ENCODE measurements around the gene ITSN2. TPM values are rescaled to one million over a fixed set of nuclear protein-coding genes. Genes with fewer than 3 reads are reported as not detected.
A peak's percentile ranks its signal among the peaks of the same experiment; 100 is the strongest.
"Not testable (repeated sequence)": the region's sequence is repeated elsewhere in the genome, so short reads cannot be mapped to it uniquely, and the experiment has no call there.

The ITSN2 gene
- polyA plus RNA-seq (2014; cell fraction: cytosol; rRNA removed) = 6.0 and 6.5 TPM in 2 replicates
- polyA plus RNA-seq (2014; cell fraction: nucleus; rRNA removed) = 13.6 and 18.2 TPM in 2 replicates

DNA sequence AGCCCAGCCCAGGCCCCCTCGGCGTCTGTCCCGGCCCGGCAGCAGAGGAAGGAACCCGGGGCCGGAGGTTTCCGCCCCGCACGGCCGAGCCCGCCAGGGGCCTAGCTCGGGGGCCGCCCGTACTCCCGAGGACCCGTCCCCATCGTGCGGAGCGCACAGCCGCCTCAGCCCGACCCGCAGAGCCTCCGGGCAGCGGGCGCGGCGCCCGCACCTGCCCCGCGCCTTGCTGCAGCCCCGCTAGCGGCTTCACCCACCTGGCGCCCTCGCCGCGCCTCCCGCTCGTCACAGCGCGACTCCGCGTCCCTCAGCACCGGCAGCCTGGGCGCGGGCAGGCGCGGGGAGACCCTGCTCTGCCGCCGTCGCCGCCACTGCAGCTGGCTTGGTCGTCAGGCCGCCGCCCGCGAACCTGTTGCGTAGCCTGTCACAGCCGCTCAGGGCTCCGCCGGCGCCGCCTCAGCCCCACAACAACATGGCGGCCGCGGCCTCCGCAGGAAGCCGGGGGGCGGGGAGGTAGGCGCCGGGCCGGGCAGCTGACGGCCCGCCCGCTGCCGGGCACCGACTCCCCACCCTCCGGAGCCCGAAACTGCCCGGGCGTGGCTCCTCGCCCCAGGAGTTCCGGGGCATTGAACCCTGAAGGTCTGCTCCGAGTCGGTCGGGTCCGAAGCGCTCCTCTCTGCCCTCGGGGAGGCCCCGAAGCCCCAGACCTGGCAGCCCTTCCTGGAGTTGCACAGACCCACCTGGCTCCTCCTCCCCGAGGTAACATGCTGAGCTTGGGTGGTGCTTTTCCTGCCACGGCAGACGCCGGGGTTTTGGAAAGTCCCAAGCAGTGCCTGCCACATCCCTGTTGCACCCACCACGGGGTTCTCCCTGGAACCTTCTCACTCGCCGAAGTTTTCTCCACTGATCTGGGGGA, at the start of gene ITSN2:
Gene ITSN2 (minus strand): TSS at position 487 of the 913 bp plus-strand sequence. CDS start 32,454 bp downstream, outside the sequence.
- DNase-seq (ENCODE audit: low spot score) = peak; percentile 64

DNA sequence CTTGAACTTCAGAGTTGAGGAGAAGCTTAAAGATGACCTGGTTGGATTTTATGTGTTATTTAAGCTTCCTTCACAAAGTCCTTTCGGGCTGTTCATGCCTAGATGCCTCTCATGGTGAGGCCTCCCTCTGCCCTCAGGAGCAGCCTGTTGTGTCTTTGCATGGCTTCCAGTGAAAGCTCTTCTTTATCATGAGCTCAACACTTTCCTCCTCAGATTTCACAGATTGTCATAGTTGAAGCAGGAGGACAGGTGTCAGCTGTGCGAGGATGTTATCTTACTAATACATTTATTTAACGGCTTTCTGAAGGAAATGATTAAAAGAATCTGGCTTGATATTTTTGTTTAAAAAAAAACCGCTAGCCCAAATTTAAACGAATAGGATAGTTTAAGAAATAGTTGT, 48.8 kb upstream of the ITSN2 start:
- DNase-seq (ENCODE audit: low spot score) = no peak

DNA sequence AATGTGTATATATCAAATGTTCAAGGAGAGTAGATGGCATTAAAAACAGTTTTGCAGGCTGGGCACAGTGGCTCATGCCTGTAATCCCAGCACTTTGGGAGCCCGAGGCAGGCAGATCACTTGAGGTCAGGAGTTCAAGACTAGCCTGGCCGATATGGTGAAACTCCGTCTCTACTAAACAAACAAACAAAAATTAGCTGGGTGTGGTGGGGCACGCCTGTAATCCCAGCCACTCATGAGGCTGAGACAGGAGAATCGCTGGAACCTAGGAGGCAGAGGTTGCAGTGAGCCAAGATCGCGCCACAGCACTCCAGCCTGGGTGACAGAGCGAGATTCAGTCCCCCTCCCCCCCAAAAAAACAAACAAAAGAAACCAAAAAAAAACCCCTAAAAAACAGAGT, 48.4 kb upstream of the ITSN2 start:
- not testable (repeated sequence) for DNase-seq (ENCODE audit: low spot score)

DNA sequence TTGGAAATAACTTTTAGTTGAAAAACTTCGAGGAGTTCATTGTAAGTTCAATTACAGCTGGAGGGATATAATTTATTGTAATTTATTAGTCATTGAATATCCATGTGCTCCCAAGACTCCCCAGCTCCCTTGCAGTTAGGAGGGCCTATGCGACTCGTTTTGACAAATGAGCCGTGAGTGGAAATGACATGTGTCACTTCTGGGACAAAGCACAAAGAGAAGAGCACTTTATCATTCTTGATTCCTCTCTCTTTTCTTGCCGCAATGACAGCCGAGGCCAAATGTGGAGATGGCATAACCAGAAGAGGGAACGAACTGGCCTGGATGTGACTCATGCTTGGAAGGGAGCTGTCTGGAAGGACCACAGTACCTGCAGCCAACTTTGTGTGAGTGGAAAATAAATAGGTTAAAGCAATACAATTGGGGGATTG, 44.2 kb upstream of the ITSN2 start:
- DNase-seq (ENCODE audit: low spot score) = no peak

DNA sequence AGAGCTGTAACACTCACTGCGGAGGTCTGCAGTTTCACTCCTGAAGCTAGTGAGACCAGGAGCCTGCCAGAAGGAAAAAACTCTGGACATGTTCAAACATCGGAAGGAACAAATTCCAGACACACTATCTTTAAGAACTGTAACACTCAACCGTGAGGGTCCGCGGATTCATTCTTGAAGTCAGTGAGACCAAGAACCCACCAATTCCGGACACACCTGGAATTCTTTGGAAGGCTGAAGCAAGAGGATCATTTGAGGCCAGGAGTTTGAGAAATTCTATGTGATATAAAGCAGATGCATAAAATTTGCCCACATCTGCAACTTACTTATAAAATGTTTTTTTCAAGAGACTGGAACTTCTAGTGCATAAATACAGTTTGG, 43.5 kb upstream of the ITSN2 start:
- DNase-seq (ENCODE audit: low spot score) = no peak

DNA sequence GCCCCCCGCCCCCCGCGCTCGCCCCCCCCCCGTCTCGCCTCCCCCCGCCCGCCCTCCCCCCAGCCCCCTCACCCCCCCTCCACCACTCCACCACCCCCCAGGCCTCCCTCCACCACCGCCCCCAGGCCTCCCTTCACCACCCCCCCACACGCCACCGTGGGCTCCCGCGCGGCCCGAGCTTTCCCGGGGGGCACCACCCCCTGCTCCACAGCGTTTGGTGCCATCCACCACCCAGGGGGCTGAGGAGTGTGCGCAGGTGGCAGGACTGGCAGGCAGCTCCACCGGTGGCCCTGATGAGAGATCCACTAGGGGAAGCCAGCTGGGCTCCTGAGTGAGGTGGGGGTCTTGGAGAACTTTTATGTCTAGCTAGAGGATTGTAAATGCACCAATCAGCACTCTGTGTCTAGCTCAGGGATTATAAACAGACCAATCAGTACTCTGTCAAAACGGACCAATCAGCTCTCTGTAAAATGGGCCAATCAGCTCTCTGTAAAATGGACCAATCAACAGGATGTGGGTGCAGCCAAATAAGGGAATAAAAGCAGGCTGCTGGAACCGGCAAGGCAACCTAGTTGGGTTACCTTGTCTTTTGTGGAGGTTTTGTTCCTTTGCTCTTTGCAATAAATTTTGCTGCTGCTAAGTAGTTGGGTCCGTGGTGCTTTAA, 43.0 kb upstream of the ITSN2 start:
- no peak for DNase-seq (ENCODE audit: low spot score)

DNA sequence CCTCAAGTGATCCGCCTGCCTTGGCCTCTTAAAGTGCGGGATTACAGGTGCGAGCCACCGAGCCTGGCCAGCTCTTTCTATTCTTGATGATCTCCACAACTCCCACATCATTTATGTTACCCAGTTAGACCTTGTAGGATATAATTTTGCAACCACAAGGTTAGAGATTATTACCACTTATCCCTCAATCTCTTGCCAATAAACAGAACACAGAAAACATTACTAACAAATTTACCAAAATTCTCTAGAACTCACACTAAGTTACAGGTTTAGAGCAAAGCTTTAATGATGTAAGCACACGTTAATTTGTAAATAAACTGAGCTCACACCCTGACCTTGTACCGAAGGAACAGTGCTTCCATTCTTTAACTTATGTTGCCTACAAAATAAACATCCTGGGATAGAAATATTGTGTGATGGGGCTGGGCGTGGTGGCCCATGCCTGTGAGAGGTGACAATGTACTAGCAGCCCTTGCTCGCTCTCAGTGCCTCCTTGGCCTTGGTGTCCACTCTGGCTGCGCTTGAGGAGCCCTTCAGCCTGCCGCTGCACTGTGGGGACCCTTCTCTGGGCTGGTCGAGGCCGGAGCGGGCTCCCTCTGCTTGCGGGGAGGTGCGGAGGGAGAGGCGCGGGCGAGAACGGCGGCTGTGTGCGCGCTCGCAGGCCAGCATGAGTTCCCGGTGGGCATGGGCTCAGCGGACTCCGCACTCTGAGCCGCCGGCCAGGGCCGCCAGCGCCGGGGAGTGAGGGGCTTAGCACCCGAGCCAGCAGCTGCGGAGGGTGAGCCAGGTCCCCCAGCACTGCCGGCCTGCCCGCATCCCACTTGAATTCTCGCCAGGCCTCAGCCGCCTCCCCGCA, 42.1 kb upstream of the ITSN2 start:
- no peak for DNase-seq (ENCODE audit: low spot score)

DNA sequence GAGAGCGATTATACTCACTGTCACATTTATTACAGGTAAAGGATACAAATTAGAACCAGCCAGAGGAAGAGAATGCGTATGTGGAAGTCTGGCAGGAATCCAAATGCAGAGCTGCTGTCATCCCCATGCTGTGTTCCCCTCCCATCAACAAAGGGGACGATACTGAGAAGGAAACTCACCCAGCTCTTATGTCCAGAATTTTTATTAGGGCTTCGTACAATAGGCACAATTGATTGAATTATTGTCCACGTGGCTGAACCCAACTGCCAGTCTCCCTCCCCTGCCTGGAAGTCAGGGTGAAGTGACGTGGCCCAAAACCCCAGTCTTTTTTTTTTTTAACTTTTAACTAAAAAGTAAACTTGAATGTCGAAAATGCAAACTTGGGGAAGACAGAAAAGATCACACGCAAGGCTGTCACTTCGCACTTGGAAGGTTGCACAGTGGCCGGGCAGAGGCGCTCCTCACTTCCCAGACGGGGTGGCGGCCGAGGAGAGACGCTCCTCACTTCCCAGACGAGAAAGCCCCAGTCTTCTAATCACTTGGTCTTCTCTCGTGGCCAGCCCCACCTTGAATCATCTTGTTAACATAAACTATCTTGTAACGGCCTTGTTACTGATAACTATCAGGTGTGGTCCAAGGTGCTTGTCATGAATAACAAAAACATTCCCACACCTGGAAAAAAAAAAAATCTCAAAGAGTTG, 40.0 kb upstream of the ITSN2 start:
- no peak for DNase-seq (ENCODE audit: low spot score)

DNA sequence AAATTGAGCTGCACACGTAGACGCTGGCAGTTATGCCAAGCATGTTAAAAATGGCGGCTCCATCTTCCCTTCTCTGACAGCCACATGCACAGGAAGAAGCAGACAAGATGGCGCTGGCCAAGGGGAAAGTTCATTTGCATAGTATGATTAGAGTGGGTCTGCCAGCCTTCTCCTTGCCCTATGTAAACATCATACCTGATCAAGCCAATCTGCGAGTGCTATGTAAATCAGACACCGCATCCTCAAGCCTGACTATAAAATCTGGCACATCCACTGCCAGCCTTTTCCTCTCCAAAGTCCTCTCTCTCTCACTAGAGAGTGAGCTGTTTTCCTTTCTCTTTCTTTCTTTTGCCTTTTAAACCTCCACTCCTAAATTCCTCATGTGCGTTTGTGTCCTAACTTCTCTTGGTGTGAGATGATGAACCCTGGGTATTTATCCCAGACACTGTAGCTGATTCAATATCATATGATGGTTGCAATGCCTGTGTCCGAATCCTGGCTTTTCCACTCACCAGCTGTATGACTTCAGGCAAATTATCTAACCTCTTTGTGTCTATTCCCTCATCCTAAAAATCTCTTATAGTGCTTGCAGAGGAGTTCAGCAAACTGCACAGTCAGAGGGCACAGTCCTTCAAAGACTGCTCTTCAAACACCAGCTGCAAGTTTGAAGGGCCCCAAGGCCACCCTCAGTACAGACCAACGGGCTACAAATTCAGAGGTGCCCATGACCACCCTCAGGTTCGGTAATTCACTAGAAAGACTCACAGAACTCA, 39.3 kb upstream of the ITSN2 start:
- peak; percentile 26 for DNase-seq (ENCODE audit: low spot score)

DNA sequence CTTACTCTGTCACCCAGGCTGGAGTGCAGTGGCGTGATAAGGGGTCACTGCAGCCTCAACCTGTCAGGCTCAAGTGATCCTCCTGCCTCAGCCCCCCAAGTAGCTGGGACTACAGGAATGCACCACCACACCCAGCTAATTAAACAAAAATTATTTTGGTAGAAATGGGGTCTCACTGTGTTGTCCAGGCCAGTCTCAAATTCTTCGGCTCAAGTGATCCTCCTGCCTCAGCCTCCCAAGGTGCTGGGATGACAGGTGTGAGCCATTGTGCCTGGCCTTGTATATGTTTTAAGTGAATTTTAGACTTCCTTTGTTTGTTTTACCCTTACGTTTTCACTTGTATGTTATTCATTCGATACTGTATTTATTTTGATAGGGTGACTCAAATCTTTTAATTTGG, 34.7 kb upstream of the ITSN2 start:
- no peak for DNase-seq (ENCODE audit: low spot score)

DNA sequence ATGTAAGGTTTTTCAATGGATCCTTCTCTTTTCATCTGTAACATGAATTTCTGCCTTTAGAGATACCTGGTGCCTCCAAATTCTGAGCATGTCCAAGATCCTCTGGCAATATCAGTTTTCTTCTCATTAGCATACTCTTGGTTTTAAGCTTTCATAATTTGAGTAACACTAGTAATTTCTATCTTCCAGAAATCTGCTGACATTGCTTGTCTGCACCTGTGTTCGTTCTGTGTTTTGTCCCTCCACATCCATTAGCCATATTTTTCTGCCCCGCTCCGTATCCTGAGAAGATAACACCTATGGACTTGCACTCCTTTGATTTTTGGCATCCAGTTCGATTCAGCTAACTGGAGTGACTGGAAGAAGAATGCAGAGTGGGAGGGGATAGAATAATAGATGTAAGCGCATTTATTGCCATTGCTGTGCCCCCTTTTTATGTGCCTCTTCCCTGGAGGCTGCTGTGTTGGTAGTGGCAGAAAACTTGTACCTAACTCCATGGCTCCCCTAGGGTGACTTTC, 32.3 kb upstream of the ITSN2 start:
- no peak for DNase-seq (ENCODE audit: low spot score)

DNA sequence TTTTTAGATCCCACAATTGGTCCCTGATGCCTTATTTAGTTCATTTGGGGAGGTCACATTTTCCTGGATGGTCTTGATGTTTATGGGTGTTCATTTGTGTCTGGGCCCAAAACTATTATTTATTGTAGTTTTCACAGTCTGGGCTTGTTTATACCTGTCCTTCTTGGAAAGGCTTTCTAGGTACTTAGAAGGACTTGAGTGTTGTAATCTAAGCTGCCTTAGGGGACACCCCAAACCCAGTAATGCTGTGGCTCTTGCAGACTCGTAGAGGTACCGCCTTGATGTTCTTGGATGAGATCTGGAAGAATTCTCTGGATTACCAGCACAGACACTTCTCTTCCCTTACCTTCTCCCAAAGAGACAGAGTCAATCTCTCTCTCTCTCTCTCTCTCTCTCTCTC, 25.0 kb upstream of the ITSN2 start:
- no peak for DNase-seq (ENCODE audit: low spot score)

DNA sequence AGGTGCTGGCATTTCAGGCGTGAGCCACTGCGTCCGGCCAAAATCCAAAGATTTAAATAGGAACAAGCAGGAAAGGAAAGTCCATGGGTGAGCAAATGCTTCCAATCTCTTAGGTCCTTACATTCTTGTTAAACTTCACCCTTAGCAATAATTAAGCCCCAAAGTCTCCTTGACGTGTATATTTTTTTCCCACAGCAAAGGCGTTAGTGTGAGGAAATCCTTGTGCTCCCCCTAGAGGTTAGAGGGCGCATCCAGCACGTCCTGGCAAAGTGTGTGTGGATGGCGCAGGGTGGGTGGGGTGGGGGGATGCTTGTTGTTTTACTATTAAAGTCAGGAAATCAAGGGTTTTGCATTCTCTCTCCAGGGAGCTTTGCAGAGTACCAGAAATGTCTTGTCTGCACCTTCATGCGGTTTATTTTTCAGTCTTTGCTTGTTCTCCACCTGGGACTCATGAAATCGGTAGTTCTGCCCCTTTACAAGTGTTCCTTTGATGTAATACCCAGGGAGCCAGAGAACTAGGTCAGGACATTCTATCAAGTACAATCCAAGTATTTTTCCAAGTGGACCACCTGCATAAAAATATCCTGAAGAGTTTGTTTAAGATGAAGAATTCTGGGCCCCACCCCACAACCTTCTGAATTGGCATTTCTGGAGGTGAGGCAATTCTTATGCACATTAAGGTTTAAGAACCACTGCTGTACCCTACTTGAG, 22.2 kb upstream of the ITSN2 start:
- peak; percentile 59 for DNase-seq (ENCODE audit: low spot score)

DNA sequence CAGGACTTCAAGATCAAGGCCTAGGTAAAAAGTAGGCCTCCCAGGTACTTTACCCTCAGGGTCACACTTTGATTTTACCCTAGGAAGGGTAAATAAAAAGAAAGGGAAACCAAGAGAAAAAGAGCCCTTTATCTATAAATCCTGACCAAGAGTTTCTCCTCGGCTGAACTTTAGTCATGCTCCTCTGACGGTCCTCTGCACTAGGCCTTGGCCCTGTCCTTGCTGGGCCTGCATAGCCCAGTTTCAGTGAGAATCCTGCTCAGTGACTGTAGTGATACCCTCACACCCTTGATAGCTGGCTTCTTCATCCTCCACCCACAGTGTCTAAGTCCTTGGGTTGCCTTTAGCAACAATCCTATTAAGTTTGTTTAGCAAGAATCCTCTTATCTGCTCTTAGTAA, 20.5 kb upstream of the ITSN2 start:
- no peak for DNase-seq (ENCODE audit: low spot score)

DNA sequence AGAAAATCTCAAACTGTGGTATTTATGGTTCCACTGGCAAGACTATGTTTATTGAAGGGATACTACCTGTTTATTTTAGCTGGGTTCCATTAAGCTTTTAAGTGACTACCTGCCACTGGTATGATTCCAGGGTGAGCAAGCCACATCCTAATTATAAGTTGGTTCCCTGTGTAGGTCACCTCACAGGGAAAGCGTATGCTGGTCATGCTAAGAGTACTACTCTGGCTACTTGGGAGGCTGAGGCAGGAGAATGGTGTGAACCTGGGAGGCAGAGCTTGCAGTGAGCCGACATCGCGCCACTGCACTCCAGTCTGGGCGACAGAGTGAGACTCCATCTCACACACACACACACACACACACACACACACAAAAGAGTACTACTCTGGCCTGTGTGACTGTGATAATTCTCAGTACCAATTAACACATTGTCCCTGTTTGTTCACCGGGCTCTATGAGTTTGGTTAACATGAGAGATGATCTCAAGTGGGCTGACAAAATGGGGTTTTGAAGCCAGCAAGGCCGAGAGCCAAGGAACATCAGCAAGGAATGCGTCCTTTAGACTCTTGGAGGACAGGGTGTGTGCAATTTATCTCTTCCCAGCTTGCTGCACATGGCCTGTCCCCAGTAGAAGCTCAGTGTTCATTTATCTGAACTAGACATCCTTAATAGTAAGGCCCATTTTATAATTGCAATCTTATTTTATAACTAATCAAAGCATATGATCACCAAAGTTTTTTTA, 15.2 kb upstream of the ITSN2 start:
- DNase-seq (ENCODE audit: low spot score) = no peak

DNA sequence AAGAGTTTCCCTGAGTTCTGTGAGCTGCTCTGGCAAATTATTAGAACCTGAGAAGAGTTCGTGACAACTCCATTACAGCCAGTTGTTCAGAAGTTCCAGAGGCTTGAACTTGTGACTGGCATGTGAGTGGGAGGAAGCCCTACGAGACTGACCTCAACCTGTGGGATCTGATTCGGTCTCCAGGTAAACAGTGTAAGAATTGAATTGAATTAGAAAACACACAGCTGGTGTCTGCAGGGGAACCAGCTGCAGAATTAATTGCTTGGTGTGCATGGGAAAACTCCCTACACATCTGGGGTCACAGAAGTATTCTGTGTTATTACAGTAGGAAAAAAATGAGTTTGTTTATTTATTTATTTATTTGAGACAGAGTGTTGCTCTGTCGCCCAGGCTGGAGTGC, 14.0 kb upstream of the ITSN2 start:
- DNase-seq (ENCODE audit: low spot score) = no peak

DNA sequence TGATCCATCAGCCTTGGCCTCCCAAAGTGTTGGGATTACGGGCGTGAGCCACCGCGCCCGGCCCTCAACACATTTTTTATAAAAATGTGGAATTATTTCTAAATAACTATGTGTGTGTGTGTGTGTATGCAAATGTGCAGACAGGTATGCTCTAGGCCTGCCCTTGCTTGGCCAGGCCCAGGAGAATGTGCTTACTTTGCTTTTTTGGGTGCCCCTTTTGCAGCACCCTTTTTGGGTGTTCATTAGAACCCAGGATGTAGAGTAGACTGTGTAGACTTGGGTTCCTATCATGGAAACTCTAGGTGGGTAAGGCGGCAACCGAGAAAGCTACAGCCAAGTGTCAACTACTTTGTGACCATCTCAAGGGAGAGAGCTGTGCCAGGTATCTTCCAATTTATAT, 11.7 kb upstream of the ITSN2 start:
- no peak for DNase-seq (ENCODE audit: low spot score)

DNA sequence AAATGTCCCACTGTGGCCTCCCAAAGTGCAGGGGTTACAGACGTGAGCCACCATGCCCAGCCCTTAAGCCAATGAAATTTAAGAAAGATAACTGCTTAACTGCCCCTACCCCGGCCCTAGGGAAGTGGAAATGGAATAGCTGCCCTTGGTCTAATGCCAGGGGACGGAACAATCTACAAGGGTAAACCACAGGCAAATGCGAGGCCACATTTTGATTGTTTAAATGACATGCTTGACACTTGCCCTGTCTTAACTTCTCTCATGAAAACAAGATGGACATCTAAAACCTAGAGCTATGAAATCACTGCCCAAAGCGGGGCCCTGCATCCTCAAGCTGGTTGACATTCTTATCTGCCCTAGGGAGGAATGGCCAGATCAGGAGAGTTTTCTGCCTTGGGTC, 5.5 kb upstream of the ITSN2 start:
- DNase-seq (ENCODE audit: low spot score) = no peak

DNA sequence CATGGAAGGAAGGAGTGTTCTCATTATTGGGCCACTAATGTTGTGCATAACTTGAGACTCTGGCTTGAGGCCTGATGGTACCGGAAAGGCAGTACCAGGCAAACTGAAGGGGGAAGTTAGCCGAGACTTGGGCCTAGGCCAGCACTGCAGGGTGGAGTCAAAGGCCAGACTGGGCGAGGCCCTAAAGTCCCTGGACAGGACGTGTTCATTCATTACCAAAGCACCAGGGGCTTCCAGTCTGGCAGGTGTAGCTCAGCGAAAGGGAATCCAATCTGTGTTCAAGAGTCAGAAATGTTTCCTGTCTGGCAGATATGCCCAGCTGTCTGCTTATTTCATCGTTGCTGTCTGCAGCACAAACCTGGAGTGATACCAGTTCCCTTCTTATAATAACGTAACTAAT, 4.7 kb upstream of the ITSN2 start:
- no peak for DNase-seq (ENCODE audit: low spot score)
